PC-3 (cell line): ENCODE results near the gene TUBA4A. TPM values are rescaled to one million over a fixed set of nuclear protein-coding genes. Genes with fewer than 3 reads are reported as not detected.

Source experiments
- ATAC-seq: fragments of 200-7000 bp; cut with Tn5 transposase; 2 replicates; pipeline ENCODE4 v1.9.1; 2020; ENCODE audit warnings: mild to moderate bottlenecking, moderate library complexity
- BruUV-seq: library from RNA; stranded (reverse); fragments of 400-500 nt; replicated peaks from 2 replicates; lab custom pipeline; 2021; lab: Mats Ljungman, UMichigan
- CTCF ChIA-PET: fragments of 300-600 bp; sonication (Branson Sonifier 250); formaldehyde crosslinking; loops from one replicate; lab custom pipeline; 2022; ENCODE audit warnings: antibody characterized with exemption; lab: Charles Lee
- POLR2A ChIA-PET: fragments of 300-600 bp; sonication (Branson Sonifier 250); formaldehyde crosslinking; loops from one replicate; lab custom pipeline; 2022; ENCODE audit warnings: antibody characterized with exemption; ENCODE audit not compliant: unreplicated experiment; lab: Charles Lee
- DNase-seq: peaks from one replicate; pipeline ENCODE4 v3.0.0-alpha.2; 2015
- H2AFZ ChIP-seq: fragments of 300-600 bp; sonication (generic); 2 replicates; pipeline ENCODE4 v1.6.0; 2016; ENCODE audit warnings: antibody characterized with exemption, low read length
- H3F3A ChIP-seq: fragments of 300-600 bp; sonication (generic); one replicate; pipeline ENCODE4 v1.6.0; 2017; ENCODE audit warnings: antibody characterized with exemption, low read length, control low read depth, mild to moderate bottlenecking; ENCODE audit not compliant: unreplicated experiment
- H3K27ac ChIP-seq: fragments of 300-600 bp; sonication (generic); 2 replicates; pipeline ENCODE4 v1.5.1; 2016; ENCODE audit warnings: mild to moderate bottlenecking, low read length
- H3K27me3 ChIP-seq: fragments of 300-600 bp; sonication (generic); 2 replicates; pipeline ENCODE4 v1.6.1; 2016; ENCODE audit warnings: low read length, mixed read lengths
- H3K36me3 ChIP-seq: fragments of 300-600 bp; sonication (generic); 2 replicates; pipeline ENCODE4 v1.6.1; 2016; ENCODE audit warnings: low read depth, mixed run types, low read length, mixed read lengths
- H3K4me1 ChIP-seq: fragments of 300-600 bp; sonication (generic); 2 replicates; pipeline ENCODE4 v1.5.1; 2016; ENCODE audit warnings: low read length; ENCODE audit not compliant: insufficient read depth
- H3K4me2 ChIP-seq: fragments of 300-600 bp; sonication (generic); 2 replicates; pipeline ENCODE4 v1.6.0; 2016; ENCODE audit warnings: low read length
- H3K4me3 ChIP-seq: fragments of 300-600 bp; sonication (generic); 2 replicates; pipeline ENCODE4 v1.5.1; 2016; ENCODE audit warnings: mild to moderate bottlenecking, low read length, mixed read lengths
- H3K79me2 ChIP-seq: fragments of 300-600 bp; sonication (generic); 2 replicates; pipeline ENCODE4 v1.6.1; 2017; ENCODE audit warnings: low read length, mixed read lengths
- H3K9ac ChIP-seq: fragments of 300-600 bp; sonication (generic); 2 replicates; pipeline ENCODE4 v1.6.0; 2016; ENCODE audit warnings: mild to moderate bottlenecking, low read length
- H3K9me2 ChIP-seq: fragments of 300-600 bp; sonication (generic); replicated peaks from 2 replicates; pipeline ENCODE4 v1.6.1; 2016; ENCODE audit warnings: mixed run types, low read length, mixed read lengths
- H3K9me3 ChIP-seq: fragments of 300-600 bp; sonication (generic); 2 replicates; pipeline ENCODE4 v1.6.1; 2016; ENCODE audit warnings: low read length, mixed read lengths
- H4K20me1 ChIP-seq: fragments of 300-600 bp; sonication (generic); 2 replicates; pipeline ENCODE4 v1.6.1; 2016; ENCODE audit warnings: low read length, mixed read lengths
- CTCF ChIP-seq: fragments of 300-600 bp; sonication (generic); conservative IDR thresholded peaks from 2 replicates; pipeline ENCODE4 v1.5.1; 2017; ENCODE audit warnings: antibody characterized with exemption, low read depth, mild to moderate bottlenecking, low read length
- EZH2 ChIP-seq: fragments of 300-600 bp; sonication (generic); IDR thresholded peaks from one replicate; pipeline ENCODE4 v1.6.1; 2017; ENCODE audit warnings: antibody characterized with exemption, mild to moderate bottlenecking, low read length; ENCODE audit not compliant: unreplicated experiment
- EZH2phosphoT487 ChIP-seq: fragments of 300-600 bp; sonication (generic); IDR thresholded peaks from 2 replicates; pipeline ENCODE4 v1.6.1; 2018; ENCODE audit warnings: mild to moderate bottlenecking, antibody characterized with exemption, low read length, borderline replicate concordance
- intact Hi-C: fragments of 100-400 bp; cut with micrococcal nuclease; formaldehyde crosslinking; loops from 2 replicates; pipeline ENCODE4 v1.9.0; 2023
- total RNA-seq: library from RNA; depleted of rRNA; stranded (reverse); fragments of >200 nt; gene quantifications from 2 replicates; pipeline ENCODE4 v1.2.3, GENCODE V29; 2014

The TUBA4A gene
- total RNA-seq, 1 experiment from 2014 or later = 75.4 TPM

- Histone ChIP-seq H3K9me2 (no peaks in the 10 kb centered on the region), H3K9ac (peak overlapping the region; percentile 56), H2AFZ (peak overlapping the region; percentile 61), H4K20me1 (no peaks in the 10 kb centered on the region), H3K4me3 (peak overlapping the region; percentile 66), H3K36me3 (no peaks in the 10 kb centered on the region; the same call in 1 of the 2 replicates), H3F3A (no peaks in the 10 kb centered on the region), H3K27me3 (no peaks in the 10 kb centered on the region), H3K27ac (peak overlapping the region; percentile 69), H3K79me2 (peaks cover 5% of the 10 kb centered on the region; the same call in 1 of the 2 replicates), H3K4me1 (peaks cover 20% of the 10 kb centered on the region), H3K9me3 (no peaks in the 10 kb centered on the region), H3K4me2 (peak overlapping the region; percentile 96)
- ChIA-PET CTCF (no interaction called here), POLR2A (interaction anchor here (0.7 kb wide), 1 partner anchor 12 kb away, joined by 3 read pairs; no protein-coding TSS in a partner anchor)
- TF ChIP-seq CTCF (no peak), EZH2phosphoT487 (no peak), EZH2 (no peak)
- ATAC-seq = peak; percentile 26
- BruUV-seq = TSS peak; percentile 76
- no peak for DNase-seq
- intact Hi-C loops = loop anchor here (1.0 kb wide), 2 partner anchors 10 to 47 kb away; partner anchors contain the start of gene NHEJ1
Measured at GRCh38 chr2:219207134-219207883, 46.4 kb downstream of the TUBA4A start.

GRCh38 chr2:219206328-219207133 lies 47.2 kb downstream of the TUBA4A start, which contains the start of gene ZFAND2B:
TSS of gene ZFAND2B (plus strand) at chr2:219206782. CDS start at chr2:219206988, 206 bp downstream.
- Histone ChIP-seq H3K4me1 (peaks cover 20% of the 10 kb centered on the region), H3K4me3 (peak within 1 kb of the TSS; percentile 66), H3K79me2 (peaks cover 5% of the 10 kb centered on the region; the same call in 1 of the 2 replicates), H3K4me2 (peak within 1 kb of the TSS; percentile 96), H2AFZ (peak within 1 kb of the TSS; percentile 66), H3K27me3 (no peaks in the 10 kb centered on the region), H3K36me3 (no peaks in the 10 kb centered on the region; the same call in 1 of the 2 replicates), H4K20me1 (no peaks in the 10 kb centered on the region), H3K9ac (peak within 1 kb of the TSS; percentile 56), H3F3A (no peaks in the 10 kb centered on the region), H3K27ac (peak within 1 kb of the TSS; percentile 69), H3K9me3 (no peaks in the 10 kb centered on the region), H3K9me2 (no peaks in the 10 kb centered on the region)
- BruUV-seq = no TSS peak
- intact Hi-C loops = loop anchor here (1.0 kb wide), 3 partner anchors 11 to 46 kb away; partner anchors contain the start of gene NHEJ1
- DNase-seq (peak; percentile 97), ATAC-seq (peak; percentile 93)
- TF ChIP-seq CTCF (no peak), EZH2 (no peak), EZH2phosphoT487 (no peak)
- ChIA-PET CTCF (interaction anchor here (0.6 to 0.8 kb wide), 2 partner anchors 23 to 89 kb away, joined by 3 to 6 read pairs; partner anchors contain the start of genes ANKZF1 and ATG9A), POLR2A (interaction anchor here (0.6 to 1.1 kb wide), 5 partner anchors 11 to 68 kb away, joined by 3 to 4 read pairs (median 3); partner anchors contain the start of genes ANKZF1, ATG9A and TUBA4A)
